A549 treated with Hydrocortisone at 1 μM for 4 hours (cell line): ENCODE results near the gene ZNF267. TPM values are rescaled to one million over a fixed set of nuclear protein-coding genes. Genes with fewer than 3 reads are reported as not detected.

Source experiments
- total RNA-seq: library from RNA; stranded (reverse); fragments of 200-300 nt; extraction: Qiagen RNA extraction; gene quantifications from 5 replicates; pipeline ENCODE4 v1.2.3, GENCODE V29; 2022

Gene ZNF267
- total RNA-seq, result 5.8 to 9.5 TPM (median 7.4 TPM) in 5 replicates

GRCh38 chr16:31873556-31874365 lies at the start of gene ZNF267:
TSS of gene ZNF267 (plus strand) at chr16:31873807. CDS start at chr16:31873967, 160 bp downstream.

